ENCODE data around the gene BPIFB3. TPM values are rescaled to one million over a fixed set of nuclear protein-coding genes. Genes with fewer than 3 reads are reported as not detected.

BPIFB3 gene
- total and polyA plus RNA-seq, 9 of the 15 experiments (the other 6 are each of a cell fraction or from before 2014, with no cell fraction given) = not detected

DNA sequence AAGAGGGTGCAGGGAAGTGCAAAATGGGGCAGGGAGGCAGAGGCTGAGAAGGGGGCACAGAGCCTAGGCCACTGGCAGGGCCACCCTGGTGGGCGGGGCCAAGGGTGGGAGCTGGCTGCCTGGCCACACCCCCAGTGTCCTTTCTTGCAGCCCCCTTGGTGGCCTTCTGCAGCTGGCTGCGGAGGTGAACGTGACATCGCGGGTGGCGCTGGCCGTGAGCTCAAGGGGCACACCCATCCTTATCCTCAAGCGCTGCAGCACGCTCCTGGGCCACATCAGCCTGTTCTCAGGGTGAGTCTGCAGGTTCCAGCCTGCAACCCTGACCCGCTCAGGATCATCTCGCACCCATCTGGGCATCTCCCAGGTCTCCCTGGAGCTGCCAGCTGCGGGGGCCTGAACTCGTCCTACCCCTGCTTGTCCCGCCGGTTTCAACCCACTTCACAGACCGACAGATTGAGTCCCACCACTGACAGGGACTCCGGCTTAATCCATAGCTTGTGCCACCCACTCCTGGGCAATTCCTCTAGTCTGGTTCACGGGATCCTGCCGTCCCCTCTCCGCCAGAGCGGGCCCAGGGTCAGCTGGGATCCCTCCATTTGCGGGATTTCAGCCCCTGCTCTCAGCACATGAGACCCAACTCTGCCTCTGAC is 6.2 kb downstream of the BPIFB3 start (continued):
- TF ChIP-seq ZBTB12 (CRISPR knock-in tag; IDR thresholded peaks at IDR 0.05) = no peak

- Histone ChIP-seq H4K20me1 (replicated peaks; ENCODE audit: control insufficient read depth, insufficient read depth, low read length) (peaks cover 13% of the 10 kb centered on the region), H3K4me1 (replicated peaks in 1 of 2; ENCODE audit: control insufficient read depth in 2 of 2, insufficient read depth in 2 of 2, low read length in 2 of 2) (peaks cover 0 to 6% of the 10 kb centered on the region in 2 experiments; a peak in 1 of 5 replicates), H2AFZ (ENCODE audit: low read depth, low read length) (no peak overlapping the region), H3K4me2 (ENCODE audit: insufficient read depth, low read length) (no peak overlapping the region), H3K9ac (ENCODE audit: insufficient read depth in 1 of 2, low read depth in 2 of 2, low read length in 2 of 2) (no peak overlapping the region), H3K36me3 (ENCODE audit: control insufficient read depth, insufficient read depth, low read length) (no peaks in the 10 kb centered on the region), H3K4me3 (no peak overlapping the region), H3K27me3 (ENCODE audit: control insufficient read depth in 2 of 2, insufficient read depth in 2 of 2, low read length in 2 of 2) (peaks cover 14 to 71% of the 10 kb centered on the region in 2 experiments; a peak in 4 of 5 replicates), H3K79me2 (ENCODE audit: control insufficient read depth, insufficient read depth, low read length) (no peaks in the 10 kb centered on the region), H3K9me1 (ENCODE audit: control insufficient read depth, insufficient read depth, low read length) (no peaks in the 10 kb centered on the region), H3K9me3 (replicated peaks; ENCODE audit: control insufficient read depth, insufficient read depth, low read depth, low read length) (no peaks in the 10 kb centered on the region), H3K27ac (ENCODE audit: extremely low read depth, low read depth, low read length) (no peak overlapping the region)
- BruUV-seq (replicated peaks) = no TSS peak
- CTCF ChIA-PET (ENCODE audit: low intra/inter-chr PET ratio) = no interaction called here
- FAIRE-seq (no peak), DNase-seq (ENCODE audit: extremely low read depth in 1 of 4, low spot score in 3 of 4) (no peak), ATAC-seq (no peak)
- in situ Hi-C loops (cut with MboI) = no loop called here
- intact Hi-C loops (cut with micrococcal nuclease) = no loop called here
- 2% methylated on average over 11 of the region's 14 CpGs for WGBS (ENCODE audit: insufficient coverage, low coverage, missing lambda C conversion rate)
- no peak for TF ChIP-seq SREBF1 (IDR thresholded peaks at IDR 0.05; ENCODE audit: borderline replicate concordance, low read depth, low read length)
- TF ChIP-seq ILF3 (IDR thresholded peaks at IDR 0.05; ENCODE audit: borderline replicate concordance) = no peak
- TF ChIP-seq ZNF23 (CRISPR knock-in tag; IDR thresholded peaks at IDR 0.05) = no peak
- no peak for TF ChIP-seq ZNF445 (CRISPR knock-in tag; IDR thresholded peaks at IDR 0.05; ENCODE audit: low read depth)
- TF ChIP-seq MXI1 (IDR thresholded peaks at IDR 0.05; ENCODE audit: low read depth, low read length) = no peak
- TF ChIP-seq BRCA1 (IDR thresholded peaks at IDR 0.05) = no peak
- TF ChIP-seq BRCA1 (CRISPR knock-in tag; IDR thresholded peaks at IDR 0.05) = no peak
- POLR2A ChIA-PET = no interaction called here
Observed at GRCh38 chr20:33061658-33062028, 7.9 kb downstream of the BPIFB3 start.
